Ectodermal cell (in vitro differentiated cells): ENCODE measurements around the gene PTRH1.

Source experiments
- H3K27ac ChIP-seq: 2 replicates; pipeline ENCODE4 v1.7.0; 2013; ENCODE audit warnings: mild to moderate bottlenecking, low read depth, low read length; ENCODE audit not compliant: insufficient read depth, poor library complexity, severe bottlenecking
- H3K27me3 ChIP-seq: 2 replicates; pipeline ENCODE4 v1.7.0; 2013; ENCODE audit warnings: mild to moderate bottlenecking, low read length; ENCODE audit not compliant: insufficient read depth, control insufficient read depth, poor library complexity, severe bottlenecking
- H3K36me3 ChIP-seq: one replicate; pipeline ENCODE4 v1.7.0; 2013; ENCODE audit warnings: low read length; ENCODE audit not compliant: control insufficient read depth, insufficient read depth
- H3K4me1 ChIP-seq: one replicate; pipeline ENCODE4 v1.7.0; 2013; ENCODE audit warnings: low read length; ENCODE audit not compliant: control insufficient read depth, insufficient read depth
- H3K4me3 ChIP-seq: 2 replicates; pipeline ENCODE4 v1.7.0; 2013; ENCODE audit warnings: low read depth, low read length, control low read depth; ENCODE audit not compliant: insufficient read depth
- H3K9me3 ChIP-seq: 2 replicates; pipeline ENCODE4 v1.7.0; 2013; ENCODE audit warnings: mild to moderate bottlenecking, low read length, moderate library complexity; ENCODE audit not compliant: control insufficient read depth
- WGBS, 2 experiments: methylation state at CpG; one replicate each; pipeline ENCODE4 v1.1.7; 2013; ENCODE audit warnings: missing lambda C conversion rate in 2 of 2; 5-methylcytosine and 5-hydroxymethylcytosine counted together

PTRH1 gene

DNA sequence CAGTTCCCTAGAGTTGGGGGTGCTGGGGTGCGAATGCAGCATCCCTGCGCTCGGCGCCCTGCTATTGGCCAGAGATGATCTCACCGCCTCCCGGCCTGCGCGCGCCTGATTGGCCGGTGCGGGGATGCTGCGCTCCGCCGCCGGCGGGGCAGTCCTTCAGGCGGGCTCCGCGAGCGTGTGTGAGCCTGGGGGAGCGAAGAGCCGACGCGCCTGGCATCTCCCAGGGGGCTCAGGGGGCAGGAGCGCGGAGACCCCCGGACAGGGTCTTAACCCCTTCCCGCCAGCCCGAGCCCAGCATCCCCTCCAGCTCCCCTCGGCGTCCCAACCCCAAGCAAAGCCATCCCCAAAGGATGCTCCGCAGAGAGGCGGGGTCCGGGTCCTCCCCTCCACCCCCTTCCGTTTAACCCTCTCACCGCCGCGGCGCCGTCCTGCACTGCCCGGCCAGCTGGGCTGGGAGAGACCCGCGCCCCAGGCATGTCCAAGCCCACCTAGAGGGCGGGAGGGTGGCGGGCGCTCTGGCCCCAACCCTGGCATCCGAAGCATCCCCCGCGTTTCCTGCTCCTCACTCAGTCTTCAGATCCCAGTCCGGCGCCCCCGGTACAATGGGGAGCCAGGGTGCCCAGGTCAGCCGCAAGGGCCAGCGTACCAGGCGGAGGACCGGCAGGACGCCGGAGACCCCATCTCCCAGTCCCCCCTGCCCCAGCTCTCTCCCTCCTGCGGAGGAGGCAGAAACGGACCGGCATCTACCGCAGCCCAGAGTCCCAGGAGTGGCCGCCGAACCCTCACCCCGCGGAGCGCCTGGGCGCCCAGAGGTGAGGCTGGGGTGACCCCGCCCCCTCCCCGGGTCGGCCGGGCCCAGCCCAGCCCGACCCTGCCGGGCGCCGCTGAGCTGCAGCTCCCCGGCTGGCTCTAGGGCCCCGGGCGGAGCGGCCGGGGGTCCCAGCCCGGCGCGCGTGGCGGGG lies 38.9 kb upstream of the PTRH1 start:
- Histone ChIP-seq H3K4me3 (peak overlapping the region; percentile 50), H3K27me3 (peaks cover 59% of the 10 kb centered on the region), H3K27ac (no peak overlapping the region)

DNA sequence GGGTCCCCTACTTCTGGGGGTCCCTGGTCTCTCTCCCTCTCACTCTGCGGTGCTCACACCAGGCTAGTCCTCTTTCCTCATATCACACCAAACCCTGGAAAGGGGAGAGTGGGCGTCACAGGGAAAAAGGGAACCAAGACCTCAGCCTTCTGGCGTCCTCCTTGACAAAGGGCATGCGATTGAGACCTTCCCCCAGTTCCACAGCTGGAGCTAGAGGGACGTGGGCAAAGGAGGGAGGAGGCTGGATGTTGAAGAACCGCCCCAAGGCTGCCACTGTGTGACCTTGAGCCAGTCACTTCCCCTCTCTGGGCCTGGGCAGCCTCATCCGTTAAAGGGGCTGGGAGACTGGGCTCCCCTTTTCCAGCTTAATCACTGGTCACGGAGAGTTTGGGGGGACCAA lies 38.2 kb upstream of the PTRH1 start:
- Histone ChIP-seq H3K27ac (no peak overlapping the region), H3K4me3 (no peak overlapping the region)

More for the DNA sequence above, 38.9 kb upstream of the PTRH1 start:
- H3K9me3 ChIP-seq: no peaks in the 10 kb centered on the region
- WGBS, 2 experiments: 0% methylated on average over 86 of the region's 86 CpGs
- no peaks in the 10 kb centered on the region for H3K4me1 ChIP-seq
- H3K36me3 ChIP-seq: no peaks in the 10 kb centered on the region

DNA sequence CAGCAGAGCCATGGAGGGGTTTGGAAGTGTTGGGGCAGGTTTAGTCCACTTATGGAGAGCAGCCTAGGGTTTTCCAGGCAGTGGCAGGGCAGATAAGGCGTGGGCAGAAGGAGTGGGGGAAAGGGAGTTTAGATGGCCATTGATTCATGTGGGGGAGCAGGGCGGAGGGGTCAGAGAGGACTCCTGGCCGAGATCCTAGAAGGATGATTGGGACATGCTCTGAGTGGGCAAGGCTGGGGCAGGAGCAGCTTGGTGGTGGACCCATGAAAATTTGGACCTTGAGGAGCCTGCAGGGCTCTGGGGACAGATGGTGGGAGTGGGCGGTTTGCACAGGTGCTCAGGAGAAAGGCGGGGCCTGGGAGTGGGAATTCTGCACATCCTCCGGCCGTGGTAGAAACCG lies 37.7 kb upstream of the PTRH1 start:
- Histone ChIP-seq H3K27ac (no peak overlapping the region), H3K36me3 (no peaks in the 10 kb centered on the region), H3K27me3 (peaks cover 59% of the 10 kb centered on the region), H3K9me3 (no peaks in the 10 kb centered on the region), H3K4me1 (no peaks in the 10 kb centered on the region), H3K4me3 (no peak overlapping the region)
- 85% methylated on average over 8 of the region's 8 CpGs for WGBS, 2 experiments

More for the DNA sequence above, 38.2 kb upstream of the PTRH1 start:
- H3K4me1 ChIP-seq: no peaks in the 10 kb centered on the region
- no peaks in the 10 kb centered on the region for H3K36me3 ChIP-seq
- 62% methylated on average over 8 of the region's 8 CpGs for WGBS, 2 experiments
- peaks cover 59% of the 10 kb centered on the region for H3K27me3 ChIP-seq
- no peaks in the 10 kb centered on the region for H3K9me3 ChIP-seq

DNA sequence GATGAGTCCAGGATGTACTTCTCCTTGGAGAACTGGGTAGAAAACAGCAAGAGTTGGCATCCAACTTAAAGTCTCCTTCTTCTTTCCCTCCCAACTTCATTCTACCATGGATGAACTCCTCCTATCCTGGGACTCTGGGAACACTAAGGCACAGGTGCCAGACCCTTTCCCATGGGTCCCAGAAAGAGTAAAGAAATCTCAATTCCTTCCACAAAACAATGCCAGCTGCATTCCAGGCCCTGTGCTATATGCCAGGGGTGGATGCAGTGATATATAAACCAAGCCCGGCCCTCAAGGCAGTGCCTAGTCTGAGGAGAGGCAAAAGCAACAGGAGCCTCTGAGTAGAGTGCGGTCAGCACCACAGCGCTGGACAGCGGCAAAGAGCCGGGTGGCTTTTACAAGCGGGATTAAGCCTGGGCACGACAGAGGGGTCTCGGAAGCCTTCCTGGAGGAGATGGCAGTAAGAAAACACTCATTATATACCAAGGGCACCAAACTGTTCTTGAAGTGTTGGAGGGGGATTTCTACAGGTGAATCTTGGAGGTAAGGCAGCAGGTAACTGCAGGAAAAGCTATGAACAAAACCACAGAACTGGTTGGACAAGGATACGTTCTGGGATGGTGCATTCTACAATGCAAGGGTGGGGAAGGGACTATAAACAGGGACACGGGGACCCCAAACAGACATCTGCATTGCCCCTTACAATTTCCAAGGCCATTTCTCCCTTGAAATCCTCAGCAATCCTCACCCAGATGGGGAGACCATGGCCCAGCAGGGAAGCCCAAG lies 36.0 kb upstream of the PTRH1 start:
- Histone ChIP-seq H3K27me3 (peaks cover 53% of the 10 kb centered on the region), H3K36me3 (no peaks in the 10 kb centered on the region), H3K9me3 (no peaks in the 10 kb centered on the region), H3K27ac (no peak overlapping the region), H3K4me3 (no peak overlapping the region), H3K4me1 (no peaks in the 10 kb centered on the region)
- 28 to 33% methylated on average over 10 of the region's 10 CpGs for WGBS, 2 experiments

DNA sequence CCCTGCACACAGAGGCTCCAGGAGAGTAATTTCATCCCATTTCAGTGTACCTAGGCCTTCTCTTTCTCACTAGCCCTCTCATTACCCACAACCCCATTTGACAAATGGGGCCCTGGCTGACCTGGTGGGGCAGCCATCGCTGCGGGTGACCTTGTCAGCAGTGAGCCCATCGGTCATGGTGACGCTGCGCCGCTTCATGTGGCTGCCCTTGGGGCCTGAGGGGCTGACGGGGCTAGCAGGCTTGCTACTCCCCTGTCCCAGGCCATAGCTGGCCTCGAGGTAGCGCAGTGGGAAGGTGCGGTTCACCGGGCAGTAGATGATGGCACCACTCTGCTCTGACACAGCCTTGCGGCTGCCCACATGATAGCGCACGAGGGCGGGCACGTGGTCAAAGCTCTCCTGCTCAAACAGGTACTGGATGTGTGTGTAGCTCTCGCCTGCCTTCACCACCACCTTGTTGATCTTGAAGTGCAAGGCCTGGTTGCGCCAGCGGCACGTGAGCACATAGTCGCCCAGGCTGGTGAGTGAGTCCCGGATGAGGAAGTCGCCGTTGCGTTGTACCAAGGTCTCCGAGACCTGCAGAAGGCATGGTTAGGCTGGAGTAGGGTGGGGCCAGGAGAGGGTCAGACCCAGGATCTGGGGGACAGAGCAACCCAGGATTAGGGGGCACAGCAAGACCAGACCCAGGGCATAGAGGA lies 33.8 kb upstream of the PTRH1 start:
- WGBS, 2 experiments: 94% methylated on average over 26 of the region's 26 CpGs
- no peaks in the 10 kb centered on the region for H3K36me3 ChIP-seq
- H3K27me3 ChIP-seq: peaks cover 31% of the 10 kb centered on the region
- no peak overlapping the region for H3K4me3 ChIP-seq
- no peak overlapping the region for H3K27ac ChIP-seq
- H3K9me3 ChIP-seq: no peaks in the 10 kb centered on the region
- H3K4me1 ChIP-seq: no peaks in the 10 kb centered on the region

DNA sequence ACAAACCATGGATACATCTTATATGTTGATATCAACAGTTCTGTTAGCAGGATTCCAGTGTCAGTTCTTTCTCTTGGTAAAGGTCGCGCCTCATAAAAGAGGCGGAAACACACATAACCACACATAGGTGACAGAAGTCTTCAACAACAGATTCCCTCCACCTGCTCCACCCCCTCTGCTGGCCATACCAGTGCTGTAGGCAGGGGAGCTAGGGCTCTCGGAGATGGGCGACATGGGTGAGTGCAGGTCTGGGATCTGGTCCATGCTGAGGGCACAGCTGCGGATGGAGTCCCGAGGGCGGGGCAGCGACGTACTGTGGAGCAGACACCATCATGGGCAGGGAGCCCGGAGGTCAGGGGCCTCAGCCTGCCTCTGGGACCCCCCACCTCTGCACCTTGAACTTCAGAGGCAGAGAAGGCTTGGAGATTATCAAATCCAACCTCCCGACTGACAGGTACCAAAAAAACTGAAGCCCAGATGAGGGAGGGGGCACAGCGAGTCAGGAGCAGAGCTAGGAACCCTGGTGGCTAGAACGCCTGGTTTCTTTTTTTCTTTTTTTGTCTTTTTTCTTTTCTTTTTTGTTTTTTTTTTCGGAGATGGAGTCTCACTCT lies 31.6 kb upstream of the PTRH1 start:
- peaks cover 9% of the 10 kb centered on the region for H3K27me3 ChIP-seq
- H3K36me3 ChIP-seq: no peaks in the 10 kb centered on the region
- H3K27ac ChIP-seq: no peak overlapping the region
- no peak overlapping the region for H3K4me3 ChIP-seq
- no peaks in the 10 kb centered on the region for H3K9me3 ChIP-seq
- no peaks in the 10 kb centered on the region for H3K4me1 ChIP-seq
- 84 to 86% methylated on average over 15 of the region's 15 CpGs for WGBS, 2 experiments

DNA sequence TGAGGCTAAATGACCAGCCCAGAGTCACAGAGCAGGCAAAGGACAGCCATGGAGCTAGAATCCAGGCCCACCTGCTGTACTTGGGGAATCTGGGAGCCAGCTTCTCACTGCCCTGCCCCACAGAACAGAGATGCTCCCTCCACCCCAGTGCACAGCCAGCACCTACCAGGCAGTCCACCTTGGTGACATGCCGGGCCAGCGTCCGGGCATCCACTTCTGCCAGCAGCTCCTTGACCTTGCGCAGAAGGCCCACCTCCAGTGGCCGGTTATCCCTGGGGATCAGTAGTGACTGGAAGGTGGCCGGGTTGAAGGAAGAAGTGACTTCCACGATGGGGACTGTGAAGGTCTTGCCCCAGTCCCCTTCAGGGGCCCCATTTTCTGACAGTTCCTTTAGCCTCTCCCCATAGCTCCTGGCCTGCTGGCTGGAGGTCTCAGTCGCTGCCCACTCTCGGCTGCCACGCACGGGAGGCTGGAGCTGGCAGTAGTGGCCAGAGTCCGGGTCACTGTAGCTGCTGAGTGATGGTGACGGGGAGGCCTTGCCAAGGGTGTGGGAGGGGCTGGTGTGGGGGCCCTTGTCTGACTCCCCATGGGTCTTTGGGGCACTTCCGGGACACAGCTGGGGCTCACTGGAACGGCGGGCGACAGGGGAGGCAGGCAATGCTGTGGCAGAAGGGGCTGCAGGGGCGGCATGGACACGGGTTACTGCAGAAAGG lies 29.1 kb upstream of the PTRH1 start:
- peaks cover 12% of the 10 kb centered on the region for H3K27me3 ChIP-seq
- H3K4me1 ChIP-seq: no peaks in the 10 kb centered on the region
- H3K36me3 ChIP-seq: no peaks in the 10 kb centered on the region
- no peak overlapping the region for H3K4me3 ChIP-seq
- WGBS, 2 experiments: 91 to 94% methylated on average over 19 of the region's 19 CpGs
- no peaks in the 10 kb centered on the region for H3K9me3 ChIP-seq
- no peak overlapping the region for H3K27ac ChIP-seq

DNA sequence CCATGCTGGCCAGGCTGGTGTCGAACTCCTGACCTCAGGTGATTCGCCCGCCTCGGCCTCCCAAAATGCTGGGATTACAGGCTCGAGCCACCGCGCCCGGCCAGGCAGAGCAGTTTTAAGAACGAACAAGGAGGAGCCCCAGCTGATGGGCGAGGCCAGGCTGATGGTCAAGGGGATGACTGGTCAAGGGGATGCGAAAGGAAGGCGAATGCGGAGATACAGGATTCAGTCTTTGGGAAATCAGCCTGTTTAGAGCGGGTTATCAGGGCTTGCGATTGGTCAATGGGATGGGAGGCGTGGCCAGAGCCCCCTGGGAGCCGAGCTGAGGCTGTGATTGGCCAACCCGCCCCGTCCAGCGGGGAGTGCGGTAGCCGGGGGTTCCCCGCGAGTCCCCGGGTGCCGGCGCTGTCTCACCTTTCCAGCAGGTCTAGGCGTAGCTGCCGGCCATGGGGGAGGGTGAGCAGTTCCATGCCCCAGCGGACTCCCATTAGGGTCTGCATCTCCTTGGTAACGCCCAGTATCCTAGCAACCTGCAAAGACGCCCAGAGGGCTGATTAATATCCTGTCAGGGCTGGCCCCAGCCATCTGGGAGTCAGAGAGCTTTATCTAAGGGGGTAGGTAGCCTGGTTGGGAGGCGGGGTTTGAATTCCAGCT lies 27.1 kb upstream of the PTRH1 start:
- Histone ChIP-seq H3K4me3 (peak overlapping the region; percentile 31), H3K4me1 (no peaks in the 10 kb centered on the region), H3K27ac (peak overlapping the region; percentile 30), H3K36me3 (no peaks in the 10 kb centered on the region), H3K27me3 (peaks cover 12% of the 10 kb centered on the region), H3K9me3 (no peaks in the 10 kb centered on the region)
- 1 to 2% methylated on average over 33 of the region's 33 CpGs for WGBS, 2 experiments

DNA sequence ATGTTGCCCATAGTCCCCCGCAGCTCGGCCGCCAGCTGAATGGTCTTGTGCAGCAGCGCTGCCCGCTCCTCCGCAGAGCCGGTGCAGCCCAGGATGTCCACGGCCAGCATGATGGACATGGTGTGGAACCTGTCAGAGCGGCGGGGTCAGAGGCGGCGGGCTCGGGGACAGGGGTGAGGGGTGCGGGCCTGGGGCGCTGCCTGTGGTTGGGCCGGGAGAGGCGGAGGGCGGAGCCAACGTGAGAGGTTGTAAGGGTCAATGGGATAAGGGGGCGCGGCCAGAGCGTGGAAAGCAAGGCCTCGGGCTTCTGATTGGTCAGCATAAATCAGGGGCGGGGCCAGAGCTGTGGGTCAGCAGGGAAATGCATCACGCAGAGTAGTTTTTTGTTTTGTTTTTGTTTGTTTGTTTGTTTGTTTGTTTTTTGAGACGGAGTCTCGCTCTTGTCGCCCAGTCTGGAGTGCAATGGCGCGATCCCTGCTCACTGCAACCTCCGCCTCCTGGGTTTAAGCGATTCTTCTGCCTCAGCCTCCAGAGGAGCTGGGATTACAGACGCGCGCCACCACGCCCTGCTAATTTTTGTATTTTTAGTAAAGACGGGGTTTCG lies 26.5 kb upstream of the PTRH1 start:
- Histone ChIP-seq H3K27me3 (peaks cover 12% of the 10 kb centered on the region), H3K27ac (no peak overlapping the region), H3K36me3 (no peaks in the 10 kb centered on the region), H3K9me3 (no peaks in the 10 kb centered on the region), H3K4me3 (peak overlapping the region; percentile 31), H3K4me1 (no peaks in the 10 kb centered on the region)
- 4% methylated on average over 38 of the region's 38 CpGs for WGBS, 2 experiments
